ENCODE data around the gene CHURC1. TPM values are rescaled to one million over a fixed set of nuclear protein-coding genes. Genes with fewer than 3 reads are reported as not detected.

Gene CHURC1
- total RNA-seq, 1 donor from 2014 or later = 40.0 TPM

DNA sequence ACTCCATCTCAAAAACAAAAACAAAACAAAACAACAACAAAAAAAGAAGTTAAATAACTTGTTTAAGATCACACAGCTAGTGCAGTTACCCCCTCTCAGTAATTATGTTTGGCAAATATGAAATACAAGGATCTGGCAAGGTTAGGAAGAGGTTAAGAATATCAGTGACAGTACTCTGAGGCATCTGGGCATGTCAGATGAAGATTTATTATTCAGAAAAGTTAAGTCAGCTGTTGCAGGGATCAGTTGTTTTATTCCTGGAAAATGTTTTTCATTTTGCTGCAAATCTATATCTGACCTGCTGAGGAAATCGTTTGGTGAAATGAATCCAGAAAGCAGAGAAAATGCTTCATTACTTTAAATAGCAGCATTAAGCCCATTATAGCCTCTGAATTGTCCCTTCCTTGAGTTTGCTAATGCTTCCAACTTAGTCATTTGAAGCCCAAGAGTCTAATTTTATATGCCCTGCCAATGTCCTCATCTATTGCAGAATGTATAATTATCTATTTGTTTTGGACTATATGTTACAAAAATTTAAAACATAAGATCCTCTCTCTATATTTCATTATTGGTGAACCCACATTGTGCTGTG lies 20.2 kb downstream of the CHURC1 start:
- Mint-ChIP-seq H3K9me3 (no peaks in the 10 kb centered on the region), H3K4me3 (no peak overlapping the region), H3K4me1 (ENCODE audit: unreplicated experiment) (peaks cover 37% of the 10 kb centered on the region), H3K27me3 (no peaks in the 10 kb centered on the region), H3K36me3 (peaks cover 37% of the 10 kb centered on the region), H3K27ac (no peak overlapping the region)
- TF ChIP-seq, protein P1, sequence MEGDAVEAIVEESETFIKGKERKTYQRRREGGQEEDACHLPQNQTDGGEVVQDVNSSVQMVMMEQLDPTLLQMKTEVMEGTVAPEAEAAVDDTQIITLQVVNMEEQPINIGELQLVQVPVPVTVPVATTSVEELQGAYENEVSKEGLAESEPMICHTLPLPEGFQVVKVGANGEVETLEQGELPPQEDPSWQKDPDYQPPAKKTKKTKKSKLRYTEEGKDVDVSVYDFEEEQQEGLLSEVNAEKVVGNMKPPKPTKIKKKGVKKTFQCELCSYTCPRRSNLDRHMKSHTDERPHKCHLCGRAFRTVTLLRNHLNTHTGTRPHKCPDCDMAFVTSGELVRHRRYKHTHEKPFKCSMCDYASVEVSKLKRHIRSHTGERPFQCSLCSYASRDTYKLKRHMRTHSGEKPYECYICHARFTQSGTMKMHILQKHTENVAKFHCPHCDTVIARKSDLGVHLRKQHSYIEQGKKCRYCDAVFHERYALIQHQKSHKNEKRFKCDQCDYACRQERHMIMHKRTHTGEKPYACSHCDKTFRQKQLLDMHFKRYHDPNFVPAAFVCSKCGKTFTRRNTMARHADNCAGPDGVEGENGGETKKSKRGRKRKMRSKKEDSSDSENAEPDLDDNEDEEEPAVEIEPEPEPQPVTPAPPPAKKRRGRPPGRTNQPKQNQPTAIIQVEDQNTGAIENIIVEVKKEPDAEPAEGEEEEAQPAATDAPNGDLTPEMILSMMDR (conservative IDR thresholded peaks at IDR 0.05) = no peak
- DNase-seq (ENCODE audit: extremely low spot score, unreplicated experiment) = no peak

DNA sequence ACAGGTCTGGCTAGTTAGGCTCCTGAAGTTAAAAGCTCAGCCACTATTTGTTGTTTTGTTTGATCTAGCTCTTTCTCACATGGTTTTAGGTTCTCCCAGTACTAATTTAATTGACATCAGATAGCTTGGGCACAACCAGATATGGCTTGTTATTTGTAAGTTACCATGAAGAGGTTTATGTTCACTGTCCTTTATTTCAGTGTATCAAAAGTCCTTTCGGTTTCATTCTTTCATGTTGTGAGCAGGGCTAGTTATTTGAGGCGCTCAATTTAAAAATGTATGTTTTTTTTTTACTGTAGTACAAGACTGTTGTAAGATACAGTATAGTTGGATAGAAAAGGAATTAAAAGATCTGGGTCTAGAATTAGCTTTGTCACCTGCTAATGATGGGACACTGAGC lies 21.3 kb downstream of the CHURC1 start:
- no peaks in the 10 kb centered on the region for H3K27me3 Mint-ChIP-seq
- H3K36me3 Mint-ChIP-seq = peaks cover 33% of the 10 kb centered on the region
- H3K4me3 Mint-ChIP-seq = no peak overlapping the region
- no peak overlapping the region for H3K27ac Mint-ChIP-seq
- peaks cover 39% of the 10 kb centered on the region for H3K4me1 Mint-ChIP-seq (ENCODE audit: unreplicated experiment)
- TF ChIP-seq, protein P1 (conservative IDR thresholded peaks at IDR 0.05) = no peak
- no peak for DNase-seq (ENCODE audit: extremely low spot score, unreplicated experiment)
- H3K9me3 Mint-ChIP-seq = no peaks in the 10 kb centered on the region

DNA sequence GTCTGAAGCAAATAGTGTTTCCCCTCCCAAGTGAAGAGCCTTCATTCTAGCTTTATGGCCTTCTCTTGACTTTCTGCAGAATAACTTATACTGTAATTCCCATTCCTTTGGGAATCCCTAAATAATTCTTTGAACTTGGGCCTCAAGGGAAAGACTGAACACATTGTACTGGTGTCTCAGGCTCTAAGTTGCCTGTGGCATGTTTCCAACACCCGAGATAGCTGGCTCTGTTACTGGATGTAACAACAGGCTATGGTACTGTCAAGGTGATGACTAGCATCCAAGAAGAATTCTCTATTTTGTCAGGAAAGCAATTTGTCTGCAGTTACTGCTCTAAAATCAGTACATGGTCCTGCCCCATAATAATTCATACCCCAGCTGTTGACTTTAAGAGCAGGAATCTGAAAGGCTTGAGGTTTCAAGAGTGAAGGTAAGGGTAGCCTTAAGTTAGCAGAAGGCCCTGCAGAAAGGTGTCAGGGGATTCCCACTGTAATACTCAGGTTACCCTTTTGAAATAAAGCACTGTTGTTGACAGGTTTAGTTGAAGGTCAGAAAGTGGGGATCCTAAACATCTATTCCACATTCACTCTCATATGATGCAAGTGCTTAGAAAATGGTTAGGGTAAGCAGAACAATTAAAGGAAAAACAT lies 23.0 kb downstream of the CHURC1 start:
- Mint-ChIP-seq H3K36me3 (peaks cover 33% of the 10 kb centered on the region), H3K27ac (peak overlapping the region; percentile 62), H3K9me3 (no peaks in the 10 kb centered on the region), H3K4me1 (ENCODE audit: unreplicated experiment) (peaks cover 43% of the 10 kb centered on the region), H3K27me3 (no peaks in the 10 kb centered on the region), H3K4me3 (peak overlapping the region; percentile 29)
- TF ChIP-seq, protein P1 (conservative IDR thresholded peaks at IDR 0.05) = no peak
- no peak for DNase-seq (ENCODE audit: extremely low spot score, unreplicated experiment)

DNA sequence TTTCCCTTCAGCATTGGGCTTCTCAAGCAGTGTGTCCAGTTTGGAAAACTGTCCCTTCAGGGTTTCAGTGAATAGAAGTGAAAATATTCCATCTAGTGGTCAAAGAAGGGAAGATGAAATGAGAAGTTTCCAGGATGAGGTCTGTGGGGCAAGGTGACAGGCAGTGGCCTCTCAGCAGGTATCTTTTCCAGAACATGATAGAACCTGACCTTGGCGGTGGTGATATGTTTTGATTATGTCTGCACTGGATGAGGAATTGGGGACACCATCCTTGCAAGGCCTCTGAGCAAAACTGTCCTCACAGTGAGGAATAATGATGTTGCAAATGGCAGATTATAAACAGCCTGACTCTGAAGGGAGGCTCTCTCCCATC lies 23.6 kb downstream of the CHURC1 start:
- H3K27me3 Mint-ChIP-seq = no peaks in the 10 kb centered on the region
- peak overlapping the region; percentile 83 for H3K27ac Mint-ChIP-seq
- H3K36me3 Mint-ChIP-seq = peaks cover 32% of the 10 kb centered on the region
- no peak for DNase-seq (ENCODE audit: extremely low spot score, unreplicated experiment)
- H3K9me3 Mint-ChIP-seq = no peaks in the 10 kb centered on the region
- H3K4me3 Mint-ChIP-seq = no peak overlapping the region
- peaks cover 45% of the 10 kb centered on the region for H3K4me1 Mint-ChIP-seq (ENCODE audit: unreplicated experiment)
- TF ChIP-seq, protein P1 (conservative IDR thresholded peaks at IDR 0.05) = peak; percentile 54

DNA sequence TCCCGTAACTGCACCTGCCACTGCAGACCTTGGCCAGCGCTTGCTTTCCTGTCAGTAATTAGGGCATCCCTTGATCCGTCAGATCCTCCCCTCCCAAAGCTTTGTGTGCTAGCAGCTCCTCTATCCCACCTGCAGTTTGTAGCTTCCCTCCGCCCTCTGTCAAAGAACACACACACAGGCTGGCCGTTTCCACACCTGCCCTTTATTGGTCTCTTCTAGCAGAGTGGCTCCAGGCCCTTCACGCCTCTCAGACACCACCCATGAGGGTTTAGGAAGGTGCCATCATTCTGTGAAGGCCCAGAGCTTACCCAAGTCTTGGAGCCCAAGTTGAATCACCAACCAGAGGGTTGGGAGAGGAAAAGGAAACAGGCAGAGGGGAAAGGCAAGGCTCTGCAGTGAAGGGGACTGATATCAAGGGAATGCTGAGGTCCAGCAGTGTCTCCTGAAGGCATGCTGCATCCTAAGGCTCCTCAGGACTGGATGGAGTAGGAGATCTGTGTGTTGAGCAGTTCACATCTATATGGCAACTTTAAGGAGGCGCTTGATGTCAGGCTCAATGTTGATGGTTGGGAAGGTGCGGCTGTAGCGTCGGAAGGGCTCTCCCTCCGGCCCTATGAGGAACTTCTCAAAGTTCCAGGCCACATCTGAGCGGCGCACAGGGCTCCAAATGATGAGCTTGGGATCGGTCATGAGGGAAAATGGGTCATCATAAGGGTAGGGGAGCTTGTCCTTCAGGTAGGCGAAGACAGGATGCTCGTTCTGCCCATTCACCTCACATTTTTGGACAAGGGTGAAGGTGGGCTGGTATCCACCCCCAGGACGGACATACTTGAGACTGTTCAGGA lies 24.9 kb downstream of the CHURC1 start:
- Mint-ChIP-seq H3K4me3 (peak overlapping the region; percentile 42), H3K27ac (peak overlapping the region; percentile 78)

More for the DNA sequence above, 24.9 kb downstream of the CHURC1 start:
- Mint-ChIP-seq H3K27me3 (no peaks in the 10 kb centered on the region), H3K9me3 (no peaks in the 10 kb centered on the region), H3K4me1 (ENCODE audit: unreplicated experiment) (peaks cover 47% of the 10 kb centered on the region), H3K36me3 (peaks cover 32% of the 10 kb centered on the region)
- no peak for DNase-seq (ENCODE audit: extremely low spot score, unreplicated experiment)
- TF ChIP-seq, protein P1 (conservative IDR thresholded peaks at IDR 0.05) = no peak
